SK-N-MC (cell line): ENCODE measurements around the gene USP50.
"Not testable (repeated sequence)": the region's sequence is repeated elsewhere in the genome, so short reads cannot be mapped to it uniquely, and the experiment has no call there.

ENCODE experiments used
- EZH2 ChIP-seq: fragments of 200-600 bp; sonication (generic); IDR thresholded peaks from one replicate; pipeline ENCODE4 v1.6.1; 2017; ENCODE audit warnings: antibody characterized with exemption
- FOXP2 ChIP-seq: optimal IDR thresholded peaks from 2 replicates; pipeline ENCODE3; 2011; ENCODE audit warnings: mild to moderate bottlenecking, moderate library complexity; ENCODE audit not compliant: insufficient read depth; ENCODE audit errors: extremely low read length, control extremely low read depth
- POLR2AphosphoS5 ChIP-seq: IDR thresholded peaks from 2 replicates; pipeline ENCODE4 v1.6.1; 2012; ENCODE audit warnings: mild to moderate bottlenecking, low read depth, low read length, borderline replicate concordance

DNA sequence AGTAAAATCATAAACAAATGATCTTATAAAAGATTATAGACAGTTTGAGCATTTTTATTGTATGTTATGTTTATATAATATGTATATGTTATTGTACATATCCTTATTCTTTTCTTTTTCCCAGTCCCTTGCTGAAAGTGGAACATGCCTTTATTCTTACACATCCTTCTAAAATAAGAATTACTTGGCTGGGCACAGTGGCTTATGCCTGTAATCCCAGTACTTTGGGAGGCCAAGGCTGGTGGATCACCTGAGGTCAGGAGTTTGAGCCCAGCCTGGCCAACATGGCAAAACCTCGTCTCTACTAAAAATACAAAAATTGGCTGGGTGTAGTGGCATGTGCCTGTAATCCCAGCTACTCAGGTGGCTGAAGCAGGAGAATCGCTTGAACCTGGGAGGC lies 51.9 kb downstream of the USP50 start:
- TF ChIP-seq EZH2, POLR2AphosphoS5, FOXP2: not testable (repeated sequence)
